NCI-H524 (cell line): ENCODE data around the gene DNAJB2.
A peak's percentile ranks its signal among the peaks of the same experiment; 100 is the strongest.

Experiments
- DNase-seq, 2 experiments: peaks; one replicate each; lab custom pipeline; 2025; lab: John Stamatoyannopoulos, UW

Gene DNAJB2

DNA sequence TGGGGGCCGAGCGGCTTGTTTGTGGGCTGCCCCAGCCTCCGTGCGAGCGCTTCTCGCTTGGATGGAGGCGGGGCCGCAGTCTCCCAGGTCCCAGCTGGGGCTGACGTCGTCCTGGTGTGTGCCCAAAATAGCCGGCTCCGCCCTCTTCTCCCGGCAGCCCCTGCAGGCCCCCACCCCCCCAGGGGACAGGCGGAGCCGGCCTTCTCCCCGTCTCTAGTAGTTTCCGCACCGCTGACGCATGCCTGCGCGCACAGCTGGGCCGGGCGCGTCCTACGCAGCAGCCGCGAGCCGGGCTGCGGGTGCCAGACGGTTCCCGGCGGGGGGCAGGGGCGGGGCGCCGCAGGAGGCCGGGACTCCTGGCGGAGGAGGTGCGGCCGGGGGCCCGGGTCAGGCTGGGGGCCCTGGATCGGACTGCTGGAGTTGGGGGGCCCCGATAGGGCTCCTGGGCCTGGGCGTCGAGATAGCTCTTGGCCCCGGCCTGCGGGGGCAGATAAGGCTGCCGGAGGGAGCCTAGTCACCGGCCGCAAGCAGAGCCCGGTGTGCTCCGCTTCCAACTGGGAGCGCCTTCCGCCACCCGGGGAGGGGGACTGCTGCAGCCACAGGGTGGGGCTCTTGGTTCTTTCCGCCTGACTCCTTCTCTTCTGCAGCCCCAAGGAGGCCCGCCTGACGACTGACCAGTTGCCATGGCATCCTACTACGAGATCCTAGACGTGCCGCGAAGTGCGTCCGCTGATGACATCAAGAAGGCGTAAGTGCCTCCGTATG lies at the start of gene DNAJB2:
DNAJB2 (plus strand) TSS at position 216 of the 765 bp plus-strand sequence; CDS start at position 684, 468 bp downstream.
- DNase-seq: peak; percentile 92 to 97

GRCh38 chr2:219230059-219230540 lies 49.1 kb upstream of the DNAJB2 start:
- peak in 1 of 2 experiments; percentile 30 for DNase-seq

- DNase-seq: no peak
Observed at GRCh38 chr2:219234331-219234730, 44.8 kb upstream of the DNAJB2 start.

DNA sequence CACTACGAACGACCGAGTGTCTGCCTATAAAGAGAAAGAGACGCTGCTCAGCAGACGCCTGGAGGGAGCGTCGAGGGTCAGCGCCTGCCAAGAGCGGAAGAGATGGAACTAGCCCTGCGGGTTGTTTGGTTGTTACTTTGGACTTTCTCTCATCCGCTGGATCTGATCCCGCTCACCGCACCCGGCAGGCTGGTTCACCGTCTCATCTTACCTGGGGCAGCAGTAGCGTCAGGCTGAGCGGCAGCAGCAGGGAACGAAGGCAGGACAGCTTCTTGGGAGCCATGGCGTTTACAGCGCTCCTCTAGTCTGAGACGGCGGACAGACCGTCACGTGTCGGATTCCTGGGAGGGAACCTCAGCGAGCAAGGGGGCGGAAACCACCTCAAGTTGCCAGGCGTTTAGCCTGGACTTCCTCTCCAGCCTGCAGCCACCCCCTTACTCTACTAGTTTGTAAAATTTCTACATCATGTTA lies 35.8 kb upstream of the DNAJB2 start:
- DNase-seq: no peak

DNA sequence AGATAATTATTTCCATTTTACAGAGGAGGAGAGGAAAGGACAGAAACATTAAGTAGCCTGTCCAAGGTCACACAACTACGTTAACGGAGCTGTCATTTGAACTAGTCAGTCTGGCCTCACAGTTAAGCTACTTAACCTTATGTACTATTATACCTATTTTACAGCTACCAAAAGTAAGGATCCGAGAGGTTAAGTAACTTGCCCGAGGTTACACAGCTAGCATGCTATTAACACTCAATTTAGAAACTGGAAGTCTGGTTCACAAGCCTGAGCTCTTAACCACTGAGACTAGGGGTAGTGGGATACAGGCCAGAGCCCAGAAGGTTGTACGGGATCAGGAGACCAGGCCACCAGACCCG lies 34.4 kb upstream of the DNAJB2 start:
- DNase-seq: no peak

GRCh38 chr2:219245148-219245898 lies 33.8 kb upstream of the DNAJB2 start, which contains the start of the genes GLB1L and STK16:
Gene GLB1L, minus strand, starts transcription at chr2:219245444. Its CDS starts 1,871 bp downstream, at chr2:219243573.
Gene STK16, plus strand, starts transcription at chr2:219245479. Its CDS starts 521 bp downstream, at chr2:219246000.
- peak; percentile 59 to 85 for DNase-seq

GRCh38 chr2:219245899-219246230 lies 33.3 kb upstream of the DNAJB2 start:
- DNase-seq: no peak

DNA sequence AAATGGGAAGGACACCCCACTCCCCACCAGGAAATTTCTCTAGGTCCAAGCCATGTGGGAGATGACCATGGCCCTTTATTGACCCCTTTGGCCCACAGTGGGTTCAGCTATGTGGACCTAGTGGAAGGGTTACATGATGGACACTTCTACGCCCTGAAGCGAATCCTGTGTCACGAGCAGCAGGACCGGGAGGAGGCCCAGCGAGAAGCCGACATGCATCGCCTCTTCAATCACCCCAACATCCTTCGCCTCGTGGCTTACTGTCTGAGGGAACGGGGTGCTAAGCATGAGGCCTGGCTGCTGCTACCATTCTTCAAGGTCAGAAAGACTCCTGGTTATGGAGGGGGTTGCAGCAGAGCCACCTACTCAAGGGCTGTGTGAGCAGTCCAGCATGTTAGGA lies 32.6 kb upstream of the DNAJB2 start:
- DNase-seq: no peak

DNA sequence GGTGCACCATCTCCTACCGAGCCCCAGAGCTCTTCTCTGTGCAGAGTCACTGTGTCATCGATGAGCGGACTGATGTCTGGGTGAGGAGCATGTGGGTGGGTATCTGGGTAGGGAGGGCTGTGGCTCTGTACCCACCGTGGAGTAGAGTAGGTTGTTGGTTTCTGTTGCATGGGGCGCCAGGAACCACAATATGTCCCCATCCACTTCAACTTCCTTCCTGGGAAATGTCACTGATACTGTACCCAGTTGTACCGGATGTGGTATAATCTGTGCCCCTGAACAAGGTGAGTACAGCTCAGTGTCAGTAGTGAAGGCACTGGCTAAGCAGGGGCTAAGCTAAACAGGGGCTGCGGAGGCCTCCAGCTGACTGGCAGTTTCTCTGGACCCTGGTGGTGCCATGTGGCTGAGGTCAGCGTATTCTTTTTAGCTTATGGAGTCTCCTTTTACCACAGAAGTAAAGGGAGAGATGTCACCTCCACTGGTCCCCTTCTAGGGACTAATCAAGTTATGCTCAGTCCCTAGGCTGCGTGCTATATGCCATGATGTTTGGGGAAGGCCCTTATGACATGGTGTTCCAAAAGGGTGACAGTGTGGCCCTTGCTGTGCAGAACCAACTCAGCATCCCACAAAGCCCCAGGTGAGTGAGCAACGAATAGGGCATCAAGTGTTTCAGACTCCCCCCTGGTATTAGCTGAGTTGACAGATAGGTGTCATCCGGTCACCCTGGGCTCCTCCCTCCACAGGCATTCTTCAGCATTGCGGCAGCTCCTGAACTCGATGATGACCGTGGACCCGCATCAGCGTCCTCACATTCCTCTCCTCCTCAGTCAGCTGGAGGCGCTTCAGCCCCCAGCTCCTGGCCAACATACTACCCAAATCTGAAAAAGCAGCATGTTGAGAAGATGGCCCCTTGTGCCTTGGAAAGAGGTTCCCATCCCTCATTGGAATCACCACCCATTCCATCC lies 31.2 kb upstream of the DNAJB2 start:
- DNase-seq: no peak

GRCh38 chr2:219248845-219249202 lies 30.3 kb upstream of the DNAJB2 start:
- no peak for DNase-seq

- peak in 1 of 2 experiments; percentile 35 for DNase-seq
Observed at GRCh38 chr2:219249203-219249980, 29.8 kb upstream of the DNAJB2 start.

DNA sequence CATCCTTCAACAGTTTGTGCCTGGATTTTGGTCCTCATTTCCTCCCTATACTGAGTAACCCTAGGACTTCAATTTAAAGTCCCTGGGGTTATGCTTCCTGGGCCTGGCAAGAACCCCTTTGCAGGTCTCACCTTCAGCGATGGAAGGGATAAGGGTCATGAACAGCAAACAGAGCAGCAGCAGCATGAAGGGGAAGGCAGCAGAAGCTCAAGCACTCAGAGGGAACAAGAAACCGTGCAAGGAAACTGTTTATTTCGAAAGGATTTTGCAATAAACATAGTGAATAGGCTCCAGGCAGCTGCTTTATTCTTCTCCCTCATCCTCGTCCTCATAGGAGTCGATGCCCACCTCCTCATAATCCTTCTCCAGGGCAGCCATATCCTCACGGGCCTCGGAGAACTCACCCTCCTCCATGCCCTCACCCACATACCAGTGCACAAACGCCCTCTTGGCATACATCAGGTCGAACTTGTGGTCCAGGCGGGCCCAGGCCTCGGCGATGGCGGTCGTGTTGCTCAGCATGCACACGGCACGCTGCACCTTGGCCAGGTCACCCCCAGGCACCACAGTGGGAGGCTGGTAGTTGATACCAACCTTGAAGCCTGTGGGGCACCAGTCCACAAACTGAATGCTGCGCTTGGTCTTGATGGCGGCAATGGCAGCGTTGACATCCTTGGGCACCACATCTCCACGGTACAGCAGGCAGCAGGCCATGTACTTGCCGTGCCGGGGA lies 29.0 kb upstream of the DNAJB2 start:
- DNase-seq: no peak

DNA sequence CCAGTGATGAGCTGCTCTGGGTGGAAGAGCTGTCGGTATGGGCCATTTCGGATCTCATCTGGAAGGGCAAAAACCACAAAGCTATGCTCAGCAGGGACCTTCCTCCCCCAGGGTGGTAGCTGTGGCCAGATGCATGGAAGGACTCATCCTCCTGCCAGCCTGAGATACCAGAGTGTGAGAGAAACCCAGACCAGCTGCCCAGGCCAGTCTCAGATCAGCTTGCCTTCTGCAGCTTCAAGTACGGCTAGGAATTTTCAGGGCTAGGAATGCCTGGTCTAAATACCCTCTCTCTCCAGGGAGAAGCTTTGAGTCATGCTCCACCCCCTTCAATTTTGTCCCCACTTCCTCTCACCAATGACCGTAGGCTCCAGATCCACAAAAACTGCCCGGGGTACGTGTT lies 27.5 kb upstream of the DNAJB2 start:
- DNase-seq: no peak

DNA sequence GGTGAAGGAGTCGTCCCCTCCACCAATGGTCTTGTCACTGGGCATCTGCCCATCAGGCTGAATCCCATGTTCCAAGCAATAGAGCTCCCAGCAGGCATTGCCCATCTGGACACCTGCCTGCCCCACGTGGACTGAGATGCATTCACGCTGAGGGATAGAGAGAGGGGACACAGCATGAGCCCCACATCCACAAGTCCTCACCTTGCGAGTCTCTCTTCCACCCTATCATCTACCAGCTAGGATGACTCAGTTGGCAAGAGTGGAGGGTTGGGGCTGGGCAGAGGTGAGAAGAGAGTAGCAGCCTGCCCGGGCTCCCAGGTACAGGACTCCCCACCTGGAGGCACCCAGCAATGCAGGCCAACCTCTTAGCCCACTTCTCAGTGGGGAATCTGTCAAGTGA lies 27.1 kb upstream of the DNAJB2 start:
- DNase-seq: no peak

DNA sequence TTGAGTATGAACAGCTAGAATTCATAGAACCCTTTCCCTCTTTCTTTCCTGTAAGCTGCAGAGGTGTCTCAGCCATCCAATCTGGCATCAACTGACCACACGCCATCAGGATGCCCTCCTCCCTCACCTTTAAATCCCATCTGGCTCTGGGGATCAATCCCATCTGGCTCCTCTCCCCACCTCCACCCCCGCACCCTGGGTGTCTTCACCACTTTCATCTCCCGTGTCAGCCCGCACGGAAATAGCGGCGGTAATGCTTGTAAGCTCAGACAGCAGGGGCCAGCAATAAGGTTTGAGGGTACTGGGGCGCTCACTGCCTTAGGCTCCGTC lies 26.6 kb upstream of the DNAJB2 start:
- DNase-seq: peak in 1 of 2 experiments; percentile 61

GRCh38 chr2:219252900-219253752 lies 26.0 kb upstream of the DNAJB2 start, which contains the start of gene TUBA4B:
Gene TUBA4B, plus strand, starts transcription at chr2:219253243. Its CDS starts 165 bp downstream, at chr2:219253408.
- peak; percentile 54 to 78 for DNase-seq

GRCh38 chr2:219253753-219254589 lies 25.2 kb upstream of the DNAJB2 start, which contains the start of gene TUBA4A:
Gene TUBA4A, minus strand, starts transcription at chr2:219253918. Its CDS starts 60 bp downstream, at chr2:219253858.
- peak; percentile 72 to 89 for DNase-seq

GRCh38 chr2:219254590-219255201 lies 24.5 kb upstream of the DNAJB2 start:
- DNase-seq: no peak
